Activated CD4-positive, alpha-beta T cell treated with anti-CD3 and anti-CD28 coated beads, Interleukin-2, amount 50 U/mL, for 1 hour (primary cell): ENCODE results near the gene LCT.

Experiments
- DNase-seq: peaks from one replicate; pipeline ENCODE4 v3.0.0-alpha.2; 2020

The LCT gene

DNA sequence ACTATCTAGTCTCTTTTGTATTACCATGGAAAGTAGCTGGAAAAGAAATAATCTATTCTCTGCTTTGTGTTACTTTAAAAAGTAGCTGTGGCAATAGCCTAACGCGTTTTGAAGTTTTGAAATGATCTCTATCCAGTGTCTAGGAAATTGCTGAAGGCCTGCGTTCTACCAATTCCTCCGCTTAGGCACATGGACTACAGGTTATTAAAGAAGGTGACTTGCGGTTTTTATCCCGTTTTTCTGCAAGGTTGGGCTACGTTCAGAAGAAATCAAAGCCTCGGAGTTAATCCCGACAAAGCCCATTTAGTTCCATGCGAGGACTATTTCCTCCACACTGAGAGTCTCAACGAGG lies 96.0 kb downstream of the LCT start:
- no peak for DNase-seq

DNA sequence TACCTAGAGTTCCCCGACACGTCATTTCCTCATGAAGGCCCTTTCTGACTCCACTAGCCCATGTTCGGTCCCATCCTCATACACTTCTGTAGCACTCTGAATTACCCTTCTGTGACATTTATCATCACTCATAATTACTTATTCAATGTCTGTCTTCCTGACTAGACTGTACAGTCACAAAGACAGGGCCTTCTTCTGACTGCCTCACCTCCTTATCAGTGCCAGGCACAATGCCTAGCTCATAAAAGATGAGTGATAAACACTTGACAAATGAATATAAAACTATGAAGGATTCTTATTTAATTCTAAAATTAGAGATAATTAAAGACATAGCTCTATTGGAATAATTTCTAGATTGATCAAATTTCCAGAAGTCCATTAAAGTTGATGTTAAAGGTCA lies 96.8 kb downstream of the LCT start:
- DNase-seq: no peak
